ENCODE data around the gene PHF21B.

DNA sequence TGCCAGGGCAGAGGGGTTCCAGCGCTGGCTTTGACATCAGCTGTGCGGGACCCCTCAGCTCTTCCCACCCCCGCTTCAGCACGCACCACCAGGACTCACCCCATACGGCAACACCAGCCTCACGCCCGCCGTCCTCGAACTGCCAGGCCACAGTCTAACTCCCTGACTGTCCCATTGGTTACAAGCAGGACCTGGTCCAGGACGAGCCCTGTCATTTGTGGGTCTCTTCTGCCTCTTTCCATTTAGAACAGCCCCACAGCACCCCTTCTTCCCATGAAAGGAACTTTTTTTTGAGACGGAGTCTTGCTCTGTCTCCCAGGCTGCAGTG, 81.7 kb downstream of the PHF21B start:
- TF ChIP-seq, protein P1, sequence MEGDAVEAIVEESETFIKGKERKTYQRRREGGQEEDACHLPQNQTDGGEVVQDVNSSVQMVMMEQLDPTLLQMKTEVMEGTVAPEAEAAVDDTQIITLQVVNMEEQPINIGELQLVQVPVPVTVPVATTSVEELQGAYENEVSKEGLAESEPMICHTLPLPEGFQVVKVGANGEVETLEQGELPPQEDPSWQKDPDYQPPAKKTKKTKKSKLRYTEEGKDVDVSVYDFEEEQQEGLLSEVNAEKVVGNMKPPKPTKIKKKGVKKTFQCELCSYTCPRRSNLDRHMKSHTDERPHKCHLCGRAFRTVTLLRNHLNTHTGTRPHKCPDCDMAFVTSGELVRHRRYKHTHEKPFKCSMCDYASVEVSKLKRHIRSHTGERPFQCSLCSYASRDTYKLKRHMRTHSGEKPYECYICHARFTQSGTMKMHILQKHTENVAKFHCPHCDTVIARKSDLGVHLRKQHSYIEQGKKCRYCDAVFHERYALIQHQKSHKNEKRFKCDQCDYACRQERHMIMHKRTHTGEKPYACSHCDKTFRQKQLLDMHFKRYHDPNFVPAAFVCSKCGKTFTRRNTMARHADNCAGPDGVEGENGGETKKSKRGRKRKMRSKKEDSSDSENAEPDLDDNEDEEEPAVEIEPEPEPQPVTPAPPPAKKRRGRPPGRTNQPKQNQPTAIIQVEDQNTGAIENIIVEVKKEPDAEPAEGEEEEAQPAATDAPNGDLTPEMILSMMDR (IDR thresholded peaks at IDR 0.05) = no peak
- TF ChIP-seq EP300 (IDR thresholded peaks at IDR 0.05) = no peak
- TF ChIP-seq POLR2AphosphoS5 (IDR thresholded peaks at IDR 0.05) = no peak
- TF ChIP-seq POLR2A (IDR thresholded peaks at IDR 0.05) = no peak

All from sigmoid colon (tissue), 4 donors.